ENCODE data around the gene ABCA4.

DNA sequence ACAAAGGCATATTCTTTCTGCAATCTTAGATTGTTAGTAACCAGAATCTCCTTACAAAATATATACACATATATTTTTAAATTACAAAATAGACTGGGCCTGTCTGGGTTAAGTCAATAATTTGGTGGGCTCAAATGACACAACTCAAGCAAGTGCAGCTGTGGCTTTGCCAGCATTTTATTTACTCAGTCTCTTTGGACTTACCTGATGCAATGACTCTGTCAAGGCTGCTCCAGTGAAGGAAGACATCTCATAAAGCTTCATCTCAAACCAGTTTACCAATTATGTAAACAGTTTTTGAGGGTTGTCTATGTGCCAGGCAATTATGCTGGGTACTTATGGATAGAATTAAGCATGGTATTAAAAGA, 22.8 kb upstream of the ABCA4 start:
- TF ChIP-seq, protein P1, sequence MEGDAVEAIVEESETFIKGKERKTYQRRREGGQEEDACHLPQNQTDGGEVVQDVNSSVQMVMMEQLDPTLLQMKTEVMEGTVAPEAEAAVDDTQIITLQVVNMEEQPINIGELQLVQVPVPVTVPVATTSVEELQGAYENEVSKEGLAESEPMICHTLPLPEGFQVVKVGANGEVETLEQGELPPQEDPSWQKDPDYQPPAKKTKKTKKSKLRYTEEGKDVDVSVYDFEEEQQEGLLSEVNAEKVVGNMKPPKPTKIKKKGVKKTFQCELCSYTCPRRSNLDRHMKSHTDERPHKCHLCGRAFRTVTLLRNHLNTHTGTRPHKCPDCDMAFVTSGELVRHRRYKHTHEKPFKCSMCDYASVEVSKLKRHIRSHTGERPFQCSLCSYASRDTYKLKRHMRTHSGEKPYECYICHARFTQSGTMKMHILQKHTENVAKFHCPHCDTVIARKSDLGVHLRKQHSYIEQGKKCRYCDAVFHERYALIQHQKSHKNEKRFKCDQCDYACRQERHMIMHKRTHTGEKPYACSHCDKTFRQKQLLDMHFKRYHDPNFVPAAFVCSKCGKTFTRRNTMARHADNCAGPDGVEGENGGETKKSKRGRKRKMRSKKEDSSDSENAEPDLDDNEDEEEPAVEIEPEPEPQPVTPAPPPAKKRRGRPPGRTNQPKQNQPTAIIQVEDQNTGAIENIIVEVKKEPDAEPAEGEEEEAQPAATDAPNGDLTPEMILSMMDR (IDR thresholded peaks at IDR 0.05) = no peak
- TF ChIP-seq POLR2A (IDR thresholded peaks at IDR 0.05) (no peak), POLR2AphosphoS5 (IDR thresholded peaks at IDR 0.05) (no peak), EP300 (IDR thresholded peaks at IDR 0.05) (no peak)
